CD4-positive, alpha-beta T cell treated with Interleukin-10 for 1 hour (primary cell): ENCODE data around the gene SORBS1.

Source experiments
- DNase-seq: peaks from one replicate; pipeline ENCODE4 v3.0.0-alpha.2; 2020

The SORBS1 gene

DNA sequence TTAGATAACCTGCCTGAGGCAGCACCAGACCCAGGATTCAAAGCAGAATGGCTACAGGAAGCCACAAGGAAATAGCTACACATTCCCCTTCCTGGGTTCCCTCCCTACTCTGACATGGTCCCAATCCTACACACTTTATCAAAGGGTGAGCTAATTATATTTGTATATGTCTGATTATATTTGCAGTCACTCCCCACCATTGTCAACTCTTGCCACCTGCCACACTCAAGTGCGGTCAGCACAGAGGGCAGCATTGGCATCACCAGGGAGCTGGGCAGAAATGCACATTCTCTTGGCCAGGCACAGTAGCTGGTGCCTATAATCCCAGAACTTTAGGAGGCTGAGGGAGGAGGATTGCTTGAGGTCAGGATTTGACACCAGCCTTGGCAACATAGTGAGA is 156.3 kb downstream of the SORBS1 start:
- no peak for DNase-seq

- DNase-seq, result no peak
These were observed 156.7 kb downstream of the SORBS1 start for GRCh38 chr10:95404462-95404858.

- DNase-seq, result no peak
These were observed 157.3 kb downstream of the SORBS1 start for GRCh38 chr10:95403700-95404461.

GRCh38 chr10:95401704-95402469 is 159.3 kb downstream of the SORBS1 start:
- DNase-seq, result no peak

DNA sequence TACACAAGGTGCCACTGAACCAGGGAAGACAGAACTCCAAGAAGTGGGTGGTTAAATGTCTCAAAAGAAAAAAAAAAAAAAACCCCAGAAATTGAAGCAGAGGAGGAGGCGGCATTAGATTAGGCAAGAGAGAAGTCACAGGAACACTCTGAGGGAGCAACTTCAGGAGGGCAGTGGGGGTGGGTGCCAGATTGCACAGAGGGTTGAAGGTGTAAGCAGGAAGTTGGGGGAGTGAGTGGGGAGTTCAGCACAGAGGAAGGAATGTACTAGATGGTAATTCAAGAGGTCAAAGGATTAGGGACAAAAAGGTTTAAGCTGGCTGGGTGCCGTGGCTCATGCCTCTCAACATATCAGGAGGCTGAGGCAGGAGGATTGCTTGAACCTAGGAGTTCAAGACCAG is 160.4 kb downstream of the SORBS1 start:
- DNase-seq, result no peak

DNA sequence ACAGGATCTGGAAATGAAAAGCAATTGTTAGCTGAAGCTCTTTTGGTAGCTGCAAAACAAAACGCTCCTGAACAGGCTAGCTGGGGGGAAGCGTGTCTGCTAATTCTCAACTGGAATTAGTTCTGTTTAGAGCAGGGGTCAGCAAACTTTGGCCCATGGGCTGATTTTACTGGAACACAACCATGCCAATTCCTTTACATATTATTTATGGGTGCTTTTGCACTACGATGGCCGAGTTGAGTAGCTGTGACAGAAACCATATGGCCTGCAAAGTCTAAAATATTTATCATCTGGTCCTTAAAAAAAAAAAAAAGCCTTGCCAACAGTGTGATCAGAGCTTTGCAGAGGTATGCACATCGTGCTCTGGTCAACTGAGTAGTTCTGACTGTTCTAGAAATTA is 162.0 kb downstream of the SORBS1 start:
- no peak for DNase-seq

GRCh38 chr10:95397747-95398146 is 163.4 kb downstream of the SORBS1 start:
- DNase-seq, result no peak

GRCh38 chr10:95395947-95396449 is 165.2 kb downstream of the SORBS1 start:
- DNase-seq, result no peak

GRCh38 chr10:95394161-95394880 is 166.8 kb downstream of the SORBS1 start:
- DNase-seq, result no peak

DNA sequence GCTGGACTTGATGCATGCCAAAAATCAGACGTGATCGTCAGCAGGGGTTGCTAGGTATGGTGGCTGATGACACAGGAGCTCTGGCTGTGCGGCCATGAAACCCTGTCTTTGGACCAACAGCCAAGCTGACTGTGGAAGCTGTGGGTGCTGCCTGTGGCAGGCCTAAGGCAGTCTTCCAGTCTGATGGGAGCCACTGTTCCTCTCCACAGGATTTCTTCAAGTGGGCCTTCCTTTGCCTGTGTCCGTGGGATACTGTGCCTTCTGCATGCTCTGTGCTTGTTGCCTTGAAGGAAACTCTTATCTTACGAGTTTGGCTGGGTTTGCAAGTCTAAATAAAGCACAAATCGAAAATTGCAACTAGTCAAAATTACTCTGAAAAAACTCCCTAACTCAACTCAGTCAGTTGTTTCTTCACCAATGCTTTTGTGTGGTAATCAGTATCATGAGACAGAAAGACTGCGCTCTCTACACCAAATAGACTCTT is 168.4 kb downstream of the SORBS1 start:
- DNase-seq, result no peak

GRCh38 chr10:95392217-95392584 is 169.0 kb downstream of the SORBS1 start:
- no peak for DNase-seq

- DNase-seq, result no peak
These were observed 169.5 kb downstream of the SORBS1 start for GRCh38 chr10:95391581-95392216.

DNA sequence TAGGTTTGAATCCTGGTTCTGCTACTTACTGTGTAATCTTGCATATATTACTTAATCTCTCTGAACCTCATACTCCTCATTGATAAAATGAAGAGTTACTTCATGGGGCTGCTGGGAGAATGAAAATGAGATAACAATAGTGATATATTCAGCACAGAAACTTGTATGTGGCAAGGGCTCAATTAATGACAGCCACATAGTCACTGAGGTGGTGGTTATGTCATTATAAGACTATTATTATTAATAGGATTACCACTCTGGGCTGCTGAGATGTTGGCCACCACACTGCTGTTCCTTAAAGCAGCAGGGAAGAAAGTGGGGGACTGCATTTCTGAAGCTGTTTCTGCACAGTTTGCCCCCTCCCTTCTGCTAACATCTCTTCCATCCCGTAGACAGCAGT is 170.0 kb downstream of the SORBS1 start:
- DNase-seq, result no peak

GRCh38 chr10:95389982-95390381 is 171.2 kb downstream of the SORBS1 start:
- DNase-seq, result peak; percentile 1

- DNase-seq, result no peak
These were observed 172.0 kb downstream of the SORBS1 start for GRCh38 chr10:95389176-95389575.

DNA sequence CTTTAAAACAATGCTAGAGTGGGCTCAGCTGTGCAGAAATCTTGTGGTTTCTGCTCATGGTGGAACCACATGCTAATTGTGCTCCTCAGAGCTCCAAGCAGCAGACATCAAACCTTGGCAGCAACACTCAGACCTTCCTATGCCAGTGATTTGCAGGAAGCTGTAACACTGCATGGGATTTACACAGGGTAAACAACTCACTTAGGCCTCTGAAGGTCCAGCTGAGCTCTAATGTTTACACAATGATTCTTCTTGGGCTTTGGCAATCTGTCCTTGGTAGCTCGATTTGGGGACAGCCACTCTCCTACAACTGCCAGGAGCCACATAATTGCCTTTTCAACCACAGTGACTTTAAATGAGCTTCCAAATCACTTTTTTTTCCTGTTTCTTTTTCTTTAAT is 172.6 kb downstream of the SORBS1 start:
- no peak for DNase-seq

GRCh38 chr10:95388109-95388471 is 173.1 kb downstream of the SORBS1 start:
- no peak for DNase-seq

DNA sequence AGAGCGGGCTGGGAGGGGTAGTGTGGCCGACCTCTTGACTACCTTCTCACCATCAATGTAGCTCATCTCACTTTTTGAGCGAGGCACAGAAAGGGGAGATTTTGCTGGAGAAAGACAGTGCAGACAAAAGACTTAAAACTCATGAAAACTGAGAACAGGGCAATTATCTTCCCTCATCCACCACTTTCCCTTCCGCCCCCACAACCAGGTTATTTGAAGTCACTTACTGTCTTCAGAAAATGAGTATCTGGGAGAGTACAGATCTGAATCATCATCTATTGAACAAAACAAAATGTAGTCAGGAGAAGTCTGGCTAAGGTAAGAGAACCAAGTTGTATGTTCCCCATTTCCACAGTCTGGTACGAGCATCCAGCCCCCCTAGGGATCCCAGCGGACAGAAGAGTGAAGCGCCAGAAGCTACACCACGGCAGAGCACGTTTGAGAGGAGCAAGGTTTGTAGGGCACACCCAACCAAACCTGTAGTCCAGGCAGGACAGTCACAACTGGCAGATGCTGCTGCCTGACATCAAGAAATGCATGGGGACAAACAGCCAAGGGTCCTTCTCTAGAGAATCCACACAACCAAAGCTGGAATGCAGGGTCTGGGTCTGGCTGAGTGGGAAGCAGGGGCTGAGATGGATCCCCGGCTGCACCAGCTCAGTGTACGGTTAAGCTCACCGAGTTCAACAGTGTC is 177.0 kb downstream of the SORBS1 start:
- no peak for DNase-seq

DNA sequence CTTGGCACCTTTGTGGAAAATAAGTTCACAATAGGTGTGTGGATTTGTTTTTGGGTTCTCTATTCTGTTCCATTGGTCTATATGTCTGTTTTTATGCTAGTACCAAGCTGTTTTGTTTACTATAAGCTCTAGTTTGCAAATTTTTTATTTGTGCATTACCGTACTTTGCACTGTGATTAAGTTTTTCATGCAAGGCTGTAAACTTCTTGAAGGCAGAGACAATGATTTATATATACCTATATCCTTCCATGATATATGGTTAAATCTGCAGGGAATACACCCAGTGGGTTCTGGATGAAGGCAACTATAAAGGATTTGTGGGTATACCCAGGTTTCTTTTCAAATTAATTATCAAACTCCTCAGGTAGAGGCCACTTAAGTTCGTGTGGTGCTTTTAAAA is 178.6 kb downstream of the SORBS1 start:
- DNase-seq, result no peak

- DNase-seq, result no peak
These were observed 179.0 kb downstream of the SORBS1 start for GRCh38 chr10:95382174-95382573.

DNA sequence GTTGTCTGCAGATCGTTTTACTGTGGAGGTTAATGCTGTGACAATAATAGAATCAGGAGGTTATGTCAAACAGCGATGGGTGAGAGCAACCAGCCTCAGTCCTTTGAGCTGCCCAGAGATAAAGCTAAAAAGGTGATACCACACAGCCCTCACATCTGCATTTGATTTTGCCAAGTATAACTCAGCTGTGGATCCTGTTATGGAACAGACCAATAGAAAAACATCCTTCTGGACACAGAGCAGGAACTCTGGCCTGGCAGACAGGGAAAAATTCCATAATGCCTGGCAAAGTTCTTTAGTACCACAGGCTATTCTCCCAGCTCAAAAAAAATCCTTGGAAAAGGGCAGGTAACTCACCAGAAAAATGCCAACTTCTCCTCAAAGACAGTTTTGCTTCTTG is 183.2 kb downstream of the SORBS1 start:
- DNase-seq, result no peak

GRCh38 chr10:95375418-95375817 is 185.8 kb downstream of the SORBS1 start:
- no peak for DNase-seq
